GM23338 (cell line): ENCODE measurements around the gene NFE2L1. TPM values are rescaled to one million over a fixed set of nuclear protein-coding genes. Genes with fewer than 3 reads are reported as not detected.

Experiments
- ATAC-seq: fragments of 200-7000 bp; cut with Tn5 transposase; 3 replicates; pipeline ENCODE4 v1.9.1; 2020
- DNase-seq: peaks from one replicate; pipeline ENCODE4 v3.0.0-alpha.2; 2015; ENCODE audit warnings: low spot score
- H2AFZ ChIP-seq: fragments of 200-600 bp; sonication (generic); 2 replicates; pipeline ENCODE4 v1.8.0; 2016; ENCODE audit warnings: antibody characterized with exemption, mild to moderate bottlenecking, moderate library complexity
- H3F3A ChIP-seq: fragments of 200-600 bp; sonication (generic); replicated peaks from 2 replicates; pipeline ENCODE4 v1.8.0; 2017; ENCODE audit warnings: antibody characterized with exemption, mixed run types, low read depth
- H3K27ac ChIP-seq: fragments of 200-600 bp; sonication (generic); 2 replicates; pipeline ENCODE4 v1.6.1; 2016; ENCODE audit warnings: low read depth
- H3K27me3 ChIP-seq: fragments of 200-600 bp; sonication (generic); 2 replicates; pipeline ENCODE4 v1.8.0; 2016; ENCODE audit warnings: mild to moderate bottlenecking, mixed run types, moderate library complexity; ENCODE audit not compliant: insufficient read depth
- H3K36me3 ChIP-seq: fragments of 200-600 bp; sonication (generic); 2 replicates; pipeline ENCODE4 v1.8.0; 2016; ENCODE audit warnings: mild to moderate bottlenecking; ENCODE audit not compliant: insufficient read depth
- H3K4me1 ChIP-seq: fragments of 200-600 bp; sonication (generic); 2 replicates; pipeline ENCODE4 v1.8.0; 2016; ENCODE audit warnings: mild to moderate bottlenecking, moderate library complexity; ENCODE audit not compliant: insufficient read depth
- H3K4me2 ChIP-seq: fragments of 200-600 bp; sonication (generic); 2 replicates; pipeline ENCODE4 v1.7.1; 2017; ENCODE audit warnings: mixed run types
- H3K4me3 ChIP-seq: fragments of 200-600 bp; sonication (generic); 2 replicates; pipeline ENCODE4 v1.6.1; 2016; ENCODE audit warnings: mixed run types
- H3K79me2 ChIP-seq: fragments of 200-600 bp; sonication (generic); replicated peaks from 2 replicates; pipeline ENCODE4 v1.8.0; 2017; ENCODE audit warnings: mild to moderate bottlenecking; ENCODE audit not compliant: insufficient read depth
- H3K9me2 ChIP-seq: fragments of 200-600 bp; sonication (generic); 2 replicates; pipeline ENCODE4 v1.8.0; 2017; ENCODE audit not compliant: insufficient read depth
- H4K20me1 ChIP-seq: fragments of 200-600 bp; sonication (generic); replicated peaks from 2 replicates; pipeline ENCODE4 v1.8.0; 2017; ENCODE audit warnings: mild to moderate bottlenecking; ENCODE audit not compliant: insufficient read depth
- H3K27ac Mint-ChIP-seq: 2 replicates; pipeline ENCODE4 v1.8.0; 2020; ENCODE audit warnings: inconsistent platforms, mild to moderate bottlenecking, moderate library complexity, mixed read lengths
- H3K27me3 Mint-ChIP-seq: 3 replicates; pipeline ENCODE4 v1.8.0; 2022; ENCODE audit warnings: low read depth, mild to moderate bottlenecking, moderate library complexity, mixed read lengths, inconsistent platforms; ENCODE audit not compliant: insufficient read depth, poor library complexity
- H3K36me3 Mint-ChIP-seq: 3 replicates; pipeline ENCODE4 v1.8.0; 2021; ENCODE audit warnings: low read depth, mild to moderate bottlenecking, inconsistent platforms, moderate library complexity, mixed read lengths
- H3K4me1 Mint-ChIP-seq: 3 replicates; pipeline ENCODE4 v1.8.0; 2020; ENCODE audit warnings: mild to moderate bottlenecking, inconsistent platforms, mixed read lengths
- H3K4me3 Mint-ChIP-seq: 3 replicates; pipeline ENCODE4 v1.8.0; 2021; ENCODE audit warnings: moderate library complexity, mild to moderate bottlenecking, inconsistent platforms, mixed read lengths
- H3K9me3 Mint-ChIP-seq: 3 replicates; pipeline ENCODE4 v1.8.0; 2020; ENCODE audit warnings: moderate library complexity, mild to moderate bottlenecking, inconsistent platforms, mixed read lengths
- CREB1 ChIP-seq: fragments of 250-450 bp; sonication (Bioruptor Pico); IDR thresholded peaks from 2 replicates; pipeline ENCODE4 v1.5.0; 2020; ENCODE audit warnings: low read depth, mild to moderate bottlenecking, moderate library complexity
- ETS1 ChIP-seq: IDR thresholded peaks from 2 replicates; pipeline ENCODE4 v1.6.1; 2016; ENCODE audit warnings: antibody characterized with exemption
- EZH2 ChIP-seq: fragments of 200-600 bp; sonication (generic); IDR thresholded peaks from one replicate; pipeline ENCODE4 v1.8.0; 2017; ENCODE audit warnings: antibody characterized with exemption, mild to moderate bottlenecking, low read depth; ENCODE audit not compliant: unreplicated experiment
- EZH2phosphoT487 ChIP-seq: fragments of 200-600 bp; sonication (generic); IDR thresholded peaks from one replicate; pipeline ENCODE4 v1.8.1; 2018; ENCODE audit warnings: antibody characterized with exemption; ENCODE audit not compliant: unreplicated experiment
- JUNB ChIP-seq: IDR thresholded peaks from one replicate; pipeline ENCODE4 v1.6.1; 2016; ENCODE audit warnings: antibody characterized with exemption; ENCODE audit not compliant: unreplicated experiment
- NANOG ChIP-seq: IDR thresholded peaks from 2 replicates; pipeline ENCODE4 v1.6.1; 2016; ENCODE audit warnings: antibody characterized with exemption, borderline replicate concordance
- POLR2AphosphoS5 ChIP-seq: IDR thresholded peaks from 2 replicates; pipeline ENCODE4 v1.6.1; 2016; ENCODE audit warnings: antibody characterized with exemption, low read depth
- ZNF114 ChIP-seq: fragments of 250-450 bp; sonication (Bioruptor Pico); IDR thresholded peaks from 2 replicates; pipeline ENCODE4 v1.5.0; 2020; ENCODE audit warnings: mild to moderate bottlenecking, moderate library complexity
- ZNF462 ChIP-seq: fragments of 250-450 bp; sonication (Bioruptor Pico); IDR thresholded peaks from 2 replicates; pipeline ENCODE4 v1.5.0; 2020; ENCODE audit warnings: mild to moderate bottlenecking, moderate library complexity
- polyA plus RNA-seq: library from polyadenylated mRNA; unstranded; fragments of >200 nt; fragmentation: Nextera tagmentation; extraction: Ambion mirVana; gene quantifications from 2 replicates; pipeline ENCODE4 v1.2.1, GENCODE V29; 2016
- total RNA-seq: library from RNA; depleted of rRNA; stranded (reverse); fragments of >200 nt; shearing (Covaris generic); gene quantifications from 2 replicates; pipeline ENCODE4 v1.2.3, GENCODE V29; 2014
- TF ChIP-seq, protein P1 (sequence below), 2 experiments: fragments of 200-600 bp in 1 of 2; sonication (generic) in 1 of 2; conservative IDR thresholded peaks; 2 replicates each; pipeline versions ENCODE4 v1.5.1 to v1.6.1; 2016 to 2017; ENCODE audit warnings: antibody characterized with exemption in 2 of 2, low read depth in 2 of 2, mild to moderate bottlenecking in 2 of 2, moderate library complexity in 1 of 2

The NFE2L1 gene
- total and polyA plus RNA-seq, 2 experiments from 2014 or later, result 39.9 to 138 TPM

DNA sequence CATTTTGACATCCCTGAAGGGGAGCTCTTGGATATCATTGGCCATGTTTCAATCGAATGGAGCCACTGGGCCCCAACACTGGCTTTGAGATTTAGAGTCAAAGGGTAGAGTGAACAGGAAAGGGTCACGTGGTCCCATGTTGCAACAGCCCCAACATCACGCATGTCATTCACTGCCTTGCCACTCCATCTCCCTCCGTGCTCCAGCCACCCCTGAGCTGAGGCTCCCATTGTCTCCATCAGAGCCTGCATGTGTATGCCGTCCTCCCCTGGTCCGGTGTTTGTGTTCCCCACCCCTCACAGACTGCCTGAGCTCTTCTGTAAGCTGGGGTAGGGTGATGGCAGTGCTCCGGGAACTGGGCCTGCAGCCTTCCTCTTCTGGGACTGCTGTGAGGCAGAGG, 12.1 kb downstream of the NFE2L1 start:
- Mint-ChIP-seq H3K4me1 (peaks cover 61% of the 10 kb centered on the region), H3K36me3 (peaks cover 93% of the 10 kb centered on the region), H3K4me3 (peak overlapping the region; percentile 46), H3K27ac (0 out of 2 replicates have a peak overlapping the region, but pooled peaks have one; percentile 55), H3K27me3 (peaks cover 28% of the 10 kb centered on the region), H3K9me3 (no peaks in the 10 kb centered on the region)
- H3K79me2 ChIP-seq, result peaks cover 44% of the 10 kb centered on the region
- H3K36me3 ChIP-seq, result peaks cover 64% of the 10 kb centered on the region
- peak; percentile 33; the same call in 1 of the 2 replicates for TF ChIP-seq POLR2AphosphoS5
- TF ChIP-seq JUNB, result no peak
- H3K4me1 ChIP-seq, result peaks cover 19% of the 10 kb centered on the region
- H4K20me1 ChIP-seq, result peaks cover 35% of the 10 kb centered on the region
- no peaks in the 10 kb centered on the region for H3K27me3 ChIP-seq
- peaks cover 52% of the 10 kb centered on the region for H3F3A ChIP-seq
- no peak overlapping the region for H3K4me3 ChIP-seq
- H3K27ac ChIP-seq, result peak overlapping the region; percentile 63; the same call in 1 of the 2 replicates
- H3K4me2 ChIP-seq, result no peak overlapping the region
- H3K9me2 ChIP-seq, result no peaks in the 10 kb centered on the region
- DNase-seq (no peak), ATAC-seq (no peak)
- H2AFZ ChIP-seq, result no peak overlapping the region

DNA sequence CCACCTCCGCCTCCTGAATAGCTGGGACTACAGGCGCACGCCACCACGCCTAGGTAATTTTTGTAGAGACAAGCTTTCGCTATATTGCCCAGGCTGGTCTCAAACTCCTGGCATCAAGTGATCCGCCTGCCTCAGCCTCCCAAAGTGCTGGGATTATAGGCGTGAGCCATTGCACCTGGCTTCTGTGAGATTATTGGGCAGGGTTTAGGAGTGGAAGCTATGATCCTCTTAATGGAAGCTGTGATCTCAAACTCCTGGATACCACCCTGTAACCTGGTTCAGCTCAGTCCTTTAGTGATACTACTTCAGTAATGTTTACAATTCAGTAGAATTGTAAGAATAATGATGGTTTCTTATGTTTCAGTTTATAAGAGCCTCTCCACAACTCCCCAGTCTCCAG, 14.1 kb downstream of the NFE2L1 start:
- Histone ChIP-seq H3K27ac (peak overlapping the region; percentile 77), H3K79me2 (peaks cover 36% of the 10 kb centered on the region), H3K4me3 (no peak overlapping the region), H3K27me3 (no peaks in the 10 kb centered on the region), H3K36me3 (peaks cover 55% of the 10 kb centered on the region), H3K4me1 (peaks cover 17% of the 10 kb centered on the region), H3K9me2 (no peaks in the 10 kb centered on the region), H2AFZ (no peak overlapping the region), H4K20me1 (peaks cover 46% of the 10 kb centered on the region), H3K4me2 (no peak overlapping the region), H3F3A (peaks cover 57% of the 10 kb centered on the region)
- DNase-seq (no peak), ATAC-seq (no peak)
- peaks cover 88% of the 10 kb centered on the region for H3K36me3 Mint-ChIP-seq
- TF ChIP-seq ETS1 (no peak), EZH2 (no peak), ZNF114 (CRISPR knock-in tag) (no peak), NANOG (no peak), EZH2phosphoT487 (no peak), ZNF462 (CRISPR knock-in tag) (no peak), CREB1 (CRISPR knock-in tag) (no peak)
- TF ChIP-seq, protein P1, sequence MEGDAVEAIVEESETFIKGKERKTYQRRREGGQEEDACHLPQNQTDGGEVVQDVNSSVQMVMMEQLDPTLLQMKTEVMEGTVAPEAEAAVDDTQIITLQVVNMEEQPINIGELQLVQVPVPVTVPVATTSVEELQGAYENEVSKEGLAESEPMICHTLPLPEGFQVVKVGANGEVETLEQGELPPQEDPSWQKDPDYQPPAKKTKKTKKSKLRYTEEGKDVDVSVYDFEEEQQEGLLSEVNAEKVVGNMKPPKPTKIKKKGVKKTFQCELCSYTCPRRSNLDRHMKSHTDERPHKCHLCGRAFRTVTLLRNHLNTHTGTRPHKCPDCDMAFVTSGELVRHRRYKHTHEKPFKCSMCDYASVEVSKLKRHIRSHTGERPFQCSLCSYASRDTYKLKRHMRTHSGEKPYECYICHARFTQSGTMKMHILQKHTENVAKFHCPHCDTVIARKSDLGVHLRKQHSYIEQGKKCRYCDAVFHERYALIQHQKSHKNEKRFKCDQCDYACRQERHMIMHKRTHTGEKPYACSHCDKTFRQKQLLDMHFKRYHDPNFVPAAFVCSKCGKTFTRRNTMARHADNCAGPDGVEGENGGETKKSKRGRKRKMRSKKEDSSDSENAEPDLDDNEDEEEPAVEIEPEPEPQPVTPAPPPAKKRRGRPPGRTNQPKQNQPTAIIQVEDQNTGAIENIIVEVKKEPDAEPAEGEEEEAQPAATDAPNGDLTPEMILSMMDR (conservative IDR thresholded peaks at IDR 0.05; ENCODE audit: low read depth in 2 of 2), result no peak
- H3K4me1 Mint-ChIP-seq, result peaks cover 55% of the 10 kb centered on the region
- no peak overlapping the region for H3K27ac Mint-ChIP-seq
- no peak overlapping the region for H3K4me3 Mint-ChIP-seq
- H3K9me3 Mint-ChIP-seq, result no peaks in the 10 kb centered on the region
- peaks cover 23% of the 10 kb centered on the region for H3K27me3 Mint-ChIP-seq
